BLaER1 treated with 17β-estradiol and CSF1 and Interleukin-3, amounts not matched to agents 10 nM and 100 nM (cell line): ENCODE results near the gene PPIP5K2.
"Not testable (repeated sequence)": the region's sequence is repeated elsewhere in the genome, so short reads cannot be mapped to it uniquely, and the experiment has no call there.

Experiments used
- H3K27ac ChIP-seq, 11 experiments: shearing (Covaris generic); formaldehyde crosslinking; 2 replicates each; pipeline ENCODE4 v1.8.1; 2022
- H3K27me3 ChIP-seq, 11 experiments: shearing (Covaris generic); formaldehyde crosslinking; 2 replicates each; pipeline ENCODE4 v1.8.1; 2022
- H3K36me3 ChIP-seq, 11 experiments: shearing (Covaris generic); formaldehyde crosslinking; 2 replicates each; pipeline ENCODE4 v1.8.1; 2022
- H3K4me1 ChIP-seq, 10 experiments: shearing (Covaris generic); formaldehyde crosslinking; 2 replicates each; pipeline ENCODE4 v1.8.1; 2022
- H3K4me2 ChIP-seq, 11 experiments: shearing (Covaris generic); formaldehyde crosslinking; 2 replicates each; pipeline ENCODE4 v1.8.1; 2022
- H3K4me3 ChIP-seq, 10 experiments: shearing (Covaris generic); formaldehyde crosslinking; 2 replicates each; pipeline ENCODE4 v1.8.1; 2022
- H3K9ac ChIP-seq, 11 experiments: shearing (Covaris generic); formaldehyde crosslinking; 2 replicates each; pipeline ENCODE4 v1.8.1; 2022
- H3K9me3 ChIP-seq, 11 experiments: shearing (Covaris generic); formaldehyde crosslinking; replicated peaks in 1 of 11; 2 replicates each; pipeline ENCODE4 v1.8.1; 2022
- H4K20me1 ChIP-seq, 11 experiments: shearing (Covaris generic); formaldehyde crosslinking; 2 replicates each; pipeline ENCODE4 v1.8.1; 2022
- Cebpa-rat ChIP-seq, 11 experiments: shearing (Covaris generic); IDR thresholded peaks; 2 replicates each; pipeline ENCODE4 v1.8.1; 2022

The PPIP5K2 gene

GRCh38 chr5:103166706-103167105 lies 46.6 kb downstream of the PPIP5K2 start:
- no peaks in the 10 kb centered on the region for H3K9me3 ChIP-seq
- H3K27ac ChIP-seq, result no peak overlapping the region
- no peaks in the 10 kb centered on the region for H3K27me3 ChIP-seq
- TF ChIP-seq Cebpa-rat (IDR thresholded peaks at IDR 0.05), result no peak
- no peak overlapping the region for H3K9ac ChIP-seq
- H3K4me1 ChIP-seq, result peaks cover 0 to 12% (median 0%) of the 10 kb centered on the region in 10 experiments; a peak in 7 of 20 replicates
- no peaks in the 10 kb centered on the region for H4K20me1 ChIP-seq
- no peak overlapping the region for H3K4me3 ChIP-seq
- H3K4me2 ChIP-seq, result peak overlapping the region in 1 of 11 experiments; percentile 9; a peak in 1 of 22 replicates
- peaks cover 32 to 69% (median 50%) of the 10 kb centered on the region in 11 experiments for H3K36me3 ChIP-seq

- Histone ChIP-seq H3K9me3 (no peaks in the 10 kb centered on the region), H3K27me3 (no peaks in the 10 kb centered on the region), H4K20me1 (no peaks in the 10 kb centered on the region; a peak in 1 of 22 replicates), H3K27ac (no peak overlapping the region), H3K4me1 (no peaks in the 10 kb centered on the region), H3K4me3 (no peak overlapping the region), H3K4me2 (no peak overlapping the region), H3K9ac (no peak overlapping the region), H3K36me3 (peaks cover 21 to 67% (median 46%) of the 10 kb centered on the region in 11 experiments; a peak in 21 of 22 replicates)
- no peak; a peak in 1 of 22 replicates for TF ChIP-seq Cebpa-rat (IDR thresholded peaks at IDR 0.05)
Observed at GRCh38 chr5:103174147-103174546, 54.0 kb downstream of the PPIP5K2 start.

GRCh38 chr5:103177543-103177942 lies 57.4 kb downstream of the PPIP5K2 start:
- H3K4me3 ChIP-seq, result no peak overlapping the region
- H3K9me3 ChIP-seq, result no peaks in the 10 kb centered on the region
- H3K4me1 ChIP-seq, result no peaks in the 10 kb centered on the region
- H3K4me2 ChIP-seq, result no peak overlapping the region
- H3K27me3 ChIP-seq, result no peaks in the 10 kb centered on the region
- no peaks in the 10 kb centered on the region; a peak in 2 of 22 replicates for H4K20me1 ChIP-seq
- no peak overlapping the region for H3K27ac ChIP-seq
- no peak overlapping the region for H3K9ac ChIP-seq
- no peak for TF ChIP-seq Cebpa-rat (IDR thresholded peaks at IDR 0.05)
- peaks cover 38 to 95% (median 72%) of the 10 kb centered on the region in 11 experiments for H3K36me3 ChIP-seq

GRCh38 chr5:103178167-103178566 lies 58.1 kb downstream of the PPIP5K2 start:
- no peaks in the 10 kb centered on the region for H3K4me1 ChIP-seq
- no peaks in the 10 kb centered on the region for H3K9me3 ChIP-seq
- H3K36me3 ChIP-seq, result peaks cover 39 to 95% (median 72%) of the 10 kb centered on the region in 11 experiments
- no peak overlapping the region for H3K27ac ChIP-seq
- no peak overlapping the region for H3K9ac ChIP-seq
- H4K20me1 ChIP-seq, result no peaks in the 10 kb centered on the region; a peak in 2 of 22 replicates
- H3K4me3 ChIP-seq, result no peak overlapping the region
- no peaks in the 10 kb centered on the region for H3K27me3 ChIP-seq
- no peak for TF ChIP-seq Cebpa-rat (IDR thresholded peaks at IDR 0.05)
- no peak overlapping the region for H3K4me2 ChIP-seq

- no peak overlapping the region for H3K9ac ChIP-seq
- H3K27me3 ChIP-seq, result no peaks in the 10 kb centered on the region
- no peak overlapping the region for H3K4me2 ChIP-seq
- no peaks in the 10 kb centered on the region for H3K4me1 ChIP-seq
- TF ChIP-seq Cebpa-rat (IDR thresholded peaks at IDR 0.05), result no peak
- H3K36me3 ChIP-seq, result peaks cover 60 to 100% (median 88%) of the 10 kb centered on the region in 11 experiments
- no peaks in the 10 kb centered on the region for H3K9me3 ChIP-seq
- no peak overlapping the region for H3K4me3 ChIP-seq
- H4K20me1 ChIP-seq, result no peaks in the 10 kb centered on the region; a peak in 2 of 22 replicates
- no peak overlapping the region for H3K27ac ChIP-seq
Observed at GRCh38 chr5:103186152-103186551, 66.1 kb downstream of the PPIP5K2 start.

GRCh38 chr5:103188436-103188835 lies 68.3 kb downstream of the PPIP5K2 start:
- Histone ChIP-seq H3K36me3 (peaks cover 58 to 98% (median 84%) of the 10 kb centered on the region in 11 experiments), H3K4me3 (no peak overlapping the region), H3K27me3 (no peaks in the 10 kb centered on the region), H3K4me2 (no peak overlapping the region), H3K27ac (no peak overlapping the region), H3K9ac (no peak overlapping the region), H3K4me1 (no peaks in the 10 kb centered on the region), H3K9me3 (no peaks in the 10 kb centered on the region), H4K20me1 (no peaks in the 10 kb centered on the region; a peak in 1 of 22 replicates)
- no peak for TF ChIP-seq Cebpa-rat (IDR thresholded peaks at IDR 0.05)

- TF ChIP-seq Cebpa-rat (IDR thresholded peaks at IDR 0.05), result no peak
- H4K20me1 ChIP-seq, result no peaks in the 10 kb centered on the region
- peaks cover 0 to 10% (median 4%) of the 10 kb centered on the region in 11 experiments; a peak in 10 of 22 replicates for H3K9me3 ChIP-seq
- H3K4me2 ChIP-seq, result no peak overlapping the region
- H3K9ac ChIP-seq, result no peak overlapping the region
- peaks cover 36 to 83% (median 60%) of the 10 kb centered on the region in 11 experiments for H3K36me3 ChIP-seq
- peaks cover 16 to 24% (median 20%) of the 10 kb centered on the region in 10 experiments for H3K4me1 ChIP-seq
- H3K27me3 ChIP-seq, result no peaks in the 10 kb centered on the region
- no peak overlapping the region for H3K27ac ChIP-seq
- no peak overlapping the region for H3K4me3 ChIP-seq
Observed at GRCh38 chr5:103203226-103203625, 83.1 kb downstream of the PPIP5K2 start.

GRCh38 chr5:103204990-103205389 lies 84.9 kb downstream of the PPIP5K2 start:
- Histone ChIP-seq H3K9me3 (peaks cover 0 to 10% (median 4%) of the 10 kb centered on the region in 11 experiments; a peak in 10 of 22 replicates), H3K36me3 (peaks cover 35 to 72% (median 52%) of the 10 kb centered on the region in 11 experiments), H3K4me1 (peaks cover 22 to 38% (median 31%) of the 10 kb centered on the region in 10 experiments)
- H4K20me1 ChIP-seq, H3K9ac ChIP-seq, H3K27ac ChIP-seq, H3K27me3 ChIP-seq, H3K4me3 ChIP-seq, H3K4me2 ChIP-seq: not testable (repeated sequence)

- H3K9me3 ChIP-seq, result peaks cover 0 to 10% (median 4%) of the 10 kb centered on the region in 11 experiments; a peak in 10 of 22 replicates
- no peaks in the 10 kb centered on the region for H3K27me3 ChIP-seq
- H3K9ac ChIP-seq, result no peak overlapping the region
- H3K36me3 ChIP-seq, result peaks cover 26 to 65% (median 41%) of the 10 kb centered on the region in 11 experiments; a peak in 21 of 22 replicates
- TF ChIP-seq Cebpa-rat (IDR thresholded peaks at IDR 0.05), result no peak
- H3K4me1 ChIP-seq, result peaks cover 28 to 49% (median 36%) of the 10 kb centered on the region in 10 experiments
- H4K20me1 ChIP-seq, result no peaks in the 10 kb centered on the region
- H3K4me3 ChIP-seq, result no peak overlapping the region
- H3K27ac ChIP-seq, result peak overlapping the region in 2 of 11 experiments; percentile 91 to 92; a peak in 3 of 22 replicates
- H3K4me2 ChIP-seq, result peak overlapping the region in 9 of 11 experiments; percentile 12 to 71 (median 65); a peak in 13 of 22 replicates
Observed at GRCh38 chr5:103205991-103206700, 86.0 kb downstream of the PPIP5K2 start.
